HFFc6 (cell line): ENCODE results near the gene DNAH14. TPM values are rescaled to one million over a fixed set of nuclear protein-coding genes. Genes with fewer than 3 reads are reported as not detected.

Experiments
- DNase-seq: peaks from one replicate; pipeline ENCODE4 v3.0.0-alpha.2; 2018
- H3K27ac Mint-ChIP-seq: 2 replicates; pipeline ENCODE4 v1.8.0; 2020; ENCODE audit warnings: mild to moderate bottlenecking, mixed read lengths
- H3K27me3 Mint-ChIP-seq: 2 replicates; pipeline ENCODE4 v1.8.0; 2021; ENCODE audit warnings: mild to moderate bottlenecking, moderate library complexity, mixed read lengths; ENCODE audit not compliant: insufficient read depth
- H3K36me3 Mint-ChIP-seq: 2 replicates; pipeline ENCODE4 v1.8.0; 2021; ENCODE audit warnings: low read depth, mixed read lengths
- H3K4me1 Mint-ChIP-seq: 2 replicates; pipeline ENCODE4 v1.8.0; 2020; ENCODE audit warnings: low read depth, mixed read lengths
- H3K4me3 Mint-ChIP-seq: 2 replicates; pipeline ENCODE4 v1.8.0; 2020; ENCODE audit warnings: mild to moderate bottlenecking, moderate library complexity, mixed read lengths
- H3K9me3 Mint-ChIP-seq: 2 replicates; pipeline ENCODE4 v1.8.0; 2020; ENCODE audit warnings: mild to moderate bottlenecking, mixed read lengths
- CTCF ChIP-seq: fragments of 200-600 bp; sonication (generic); IDR thresholded peaks from 2 replicates; pipeline ENCODE4 v1.5.0; 2021; ENCODE audit warnings: antibody characterized with exemption, mild to moderate bottlenecking
- total RNA-seq, 6 experiments: library from RNA; stranded (reverse); fragmentation: NEBNext Ultra II Directional; extraction: Animal tissue kit (Norgen Biotek cat#: 25700); gene quantifications; 2 replicates in 1 of 6; 3 replicates in 5 of 6; pipeline ENCODE4 v1.2.3, GENCODE V29; 2021

The DNAH14 gene
- total RNA-seq, 6 experiments from 2014 or later: 6.0 to 8.4 (median 6.9) TPM

DNA sequence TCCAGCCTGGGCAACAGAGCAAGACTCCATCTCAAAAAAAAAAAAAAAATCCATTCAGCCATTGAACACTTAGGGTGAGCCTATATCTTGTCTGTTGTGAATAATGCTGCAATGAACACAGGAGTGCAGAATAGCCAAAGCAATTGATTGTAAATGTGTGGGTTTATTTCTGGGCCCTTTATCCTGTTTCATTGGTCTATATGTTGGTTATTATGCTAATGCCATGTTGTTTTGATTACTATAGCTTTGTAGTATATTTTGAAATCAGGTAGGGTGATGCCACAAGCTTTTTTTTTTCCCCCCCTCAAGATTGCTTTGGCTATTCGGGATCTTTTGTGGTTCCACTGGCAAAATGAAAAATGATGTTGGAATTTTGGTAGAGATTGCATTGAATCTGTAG, 330.8 kb downstream of the DNAH14 start:
- no peak for DNase-seq
- TF ChIP-seq CTCF: no peak
- Mint-ChIP-seq H3K36me3 (no peaks in the 10 kb centered on the region), H3K4me1 (peaks cover under 1% of the 10 kb centered on the region; the same call in 1 of the 2 replicates), H3K9me3 (no peaks in the 10 kb centered on the region), H3K4me3 (no peak overlapping the region), H3K27me3 (peaks cover 3% of the 10 kb centered on the region), H3K27ac (no peak overlapping the region)

- no peak overlapping the region for H3K4me3 Mint-ChIP-seq
- peaks cover 23% of the 10 kb centered on the region for H3K9me3 Mint-ChIP-seq
- peaks cover 4% of the 10 kb centered on the region; the same call in 1 of the 2 replicates for H3K27me3 Mint-ChIP-seq
- no peak overlapping the region for H3K27ac Mint-ChIP-seq
- no peaks in the 10 kb centered on the region for H3K4me1 Mint-ChIP-seq
- no peaks in the 10 kb centered on the region for H3K36me3 Mint-ChIP-seq
- no peak for TF ChIP-seq CTCF
- no peak for DNase-seq
These were observed 348.0 kb downstream of the DNAH14 start for GRCh38 chr1:225277445-225277844.

GRCh38 chr1:225280563-225280962, 351.1 kb downstream of the DNAH14 start:
- Mint-ChIP-seq H3K27ac (no peak overlapping the region), H3K27me3 (peaks cover 4% of the 10 kb centered on the region; the same call in 1 of the 2 replicates), H3K9me3 (peaks cover 19% of the 10 kb centered on the region), H3K4me3 (no peak overlapping the region), H3K36me3 (no peaks in the 10 kb centered on the region), H3K4me1 (no peaks in the 10 kb centered on the region)
- TF ChIP-seq CTCF: no peak
- no peak for DNase-seq

GRCh38 chr1:225290244-225290643, 360.8 kb downstream of the DNAH14 start:
- Mint-ChIP-seq H3K27ac (no peak overlapping the region), H3K4me1 (no peaks in the 10 kb centered on the region), H3K4me3 (no peak overlapping the region), H3K27me3 (no peaks in the 10 kb centered on the region; the same call in 1 of the 2 replicates), H3K9me3 (peaks cover 4% of the 10 kb centered on the region), H3K36me3 (no peaks in the 10 kb centered on the region)
- no peak for DNase-seq
- TF ChIP-seq CTCF: no peak

- peaks cover 5% of the 10 kb centered on the region; the same call in 1 of the 2 replicates for H3K27me3 Mint-ChIP-seq
- no peak for DNase-seq
These were observed 370.1 kb downstream of the DNAH14 start for GRCh38 chr1:225299624-225300023.

More at GRCh38 chr1:225299624-225300023, 370.1 kb downstream of the DNAH14 start:
- Mint-ChIP-seq H3K4me1 (no peaks in the 10 kb centered on the region), H3K4me3 (no peak overlapping the region), H3K9me3 (peaks cover 4% of the 10 kb centered on the region), H3K36me3 (no peaks in the 10 kb centered on the region), H3K27ac (no peak overlapping the region)
- no peak for TF ChIP-seq CTCF
